ENCODE results near the gene CNST.

DNA sequence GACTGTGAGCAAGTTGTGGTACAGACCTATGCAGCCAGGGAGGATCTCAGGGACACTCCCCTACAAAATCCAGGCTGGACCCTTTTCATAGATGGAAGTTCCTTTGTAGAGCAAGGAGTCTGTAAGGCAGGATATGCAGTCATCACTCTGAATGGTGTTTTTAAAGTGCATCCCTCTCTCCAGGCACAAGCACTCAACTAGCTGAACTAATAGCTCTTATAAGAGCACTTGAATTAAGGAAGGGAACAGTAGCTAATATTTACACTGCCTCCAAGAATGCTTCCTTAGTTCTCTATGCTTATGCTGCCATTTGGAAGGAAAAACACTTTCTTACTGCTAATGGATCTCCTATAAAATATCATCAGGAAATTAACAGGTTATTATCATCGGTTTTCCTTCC, 32.1 kb upstream of the CNST start:
- TF ChIP-seq, protein P1, sequence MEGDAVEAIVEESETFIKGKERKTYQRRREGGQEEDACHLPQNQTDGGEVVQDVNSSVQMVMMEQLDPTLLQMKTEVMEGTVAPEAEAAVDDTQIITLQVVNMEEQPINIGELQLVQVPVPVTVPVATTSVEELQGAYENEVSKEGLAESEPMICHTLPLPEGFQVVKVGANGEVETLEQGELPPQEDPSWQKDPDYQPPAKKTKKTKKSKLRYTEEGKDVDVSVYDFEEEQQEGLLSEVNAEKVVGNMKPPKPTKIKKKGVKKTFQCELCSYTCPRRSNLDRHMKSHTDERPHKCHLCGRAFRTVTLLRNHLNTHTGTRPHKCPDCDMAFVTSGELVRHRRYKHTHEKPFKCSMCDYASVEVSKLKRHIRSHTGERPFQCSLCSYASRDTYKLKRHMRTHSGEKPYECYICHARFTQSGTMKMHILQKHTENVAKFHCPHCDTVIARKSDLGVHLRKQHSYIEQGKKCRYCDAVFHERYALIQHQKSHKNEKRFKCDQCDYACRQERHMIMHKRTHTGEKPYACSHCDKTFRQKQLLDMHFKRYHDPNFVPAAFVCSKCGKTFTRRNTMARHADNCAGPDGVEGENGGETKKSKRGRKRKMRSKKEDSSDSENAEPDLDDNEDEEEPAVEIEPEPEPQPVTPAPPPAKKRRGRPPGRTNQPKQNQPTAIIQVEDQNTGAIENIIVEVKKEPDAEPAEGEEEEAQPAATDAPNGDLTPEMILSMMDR (conservative IDR thresholded peaks at IDR 0.05) = no peak
- no peak for TF ChIP-seq EZH2 (IDR thresholded peaks at IDR 0.05; ENCODE audit: low read depth)

Measured in PC-9 (cell line).